DMS114 treated with DMSO at 0.1 percent for 48 hours (cell line): ENCODE measurements around the gene SVOPL.

Experiments used
- DNase-seq: peaks from one replicate; lab custom pipeline; 2025; ENCODE audit not compliant: unreplicated experiment; lab: John Stamatoyannopoulos, UW

SVOPL gene

GRCh38 chr7:138565451-138566114 lies 135.6 kb downstream of the SVOPL start:
- no peak for DNase-seq

- DNase-seq, result no peak
Observed at GRCh38 chr7:138565071-138565450, 136.1 kb downstream of the SVOPL start.

- no peak for DNase-seq
Observed at GRCh38 chr7:138564365-138564764, 136.8 kb downstream of the SVOPL start.

GRCh38 chr7:138563808-138564207 lies 137.4 kb downstream of the SVOPL start:
- no peak for DNase-seq

- no peak for DNase-seq
Observed at GRCh38 chr7:138559448-138559847, 141.7 kb downstream of the SVOPL start.

GRCh38 chr7:138556771-138557484 lies 144.2 kb downstream of the SVOPL start:
- no peak for DNase-seq

GRCh38 chr7:138555684-138556083 lies 145.5 kb downstream of the SVOPL start:
- DNase-seq, result no peak

GRCh38 chr7:138554674-138555073 lies 146.5 kb downstream of the SVOPL start:
- DNase-seq, result no peak

- DNase-seq, result no peak
Observed at GRCh38 chr7:138553805-138554204, 147.4 kb downstream of the SVOPL start.

GRCh38 chr7:138551102-138551501 lies 150.1 kb downstream of the SVOPL start:
- DNase-seq, result no peak

GRCh38 chr7:138550337-138550736 lies 150.8 kb downstream of the SVOPL start:
- DNase-seq, result no peak

GRCh38 chr7:138549082-138549481 lies 152.1 kb downstream of the SVOPL start:
- no peak for DNase-seq

- DNase-seq, result no peak
Observed at GRCh38 chr7:138546829-138547228, 154.3 kb downstream of the SVOPL start.

GRCh38 chr7:138546064-138546619 lies 155.0 kb downstream of the SVOPL start:
- no peak for DNase-seq

GRCh38 chr7:138545123-138545522 lies 156.0 kb downstream of the SVOPL start:
- DNase-seq, result no peak
